GM21367 (cell line): ENCODE measurements around the gene ZNF8.
"Not testable (repeated sequence)": the region's sequence is repeated elsewhere in the genome, so short reads cannot be mapped to it uniquely, and the experiment has no call there.

Source experiments
- ATAC-seq: cut with Tn5 transposase; IDR thresholded peaks from one replicate; pipeline ENCODE4 v1.9.1; 2021; ENCODE audit not compliant: unreplicated experiment

The ZNF8 gene

DNA sequence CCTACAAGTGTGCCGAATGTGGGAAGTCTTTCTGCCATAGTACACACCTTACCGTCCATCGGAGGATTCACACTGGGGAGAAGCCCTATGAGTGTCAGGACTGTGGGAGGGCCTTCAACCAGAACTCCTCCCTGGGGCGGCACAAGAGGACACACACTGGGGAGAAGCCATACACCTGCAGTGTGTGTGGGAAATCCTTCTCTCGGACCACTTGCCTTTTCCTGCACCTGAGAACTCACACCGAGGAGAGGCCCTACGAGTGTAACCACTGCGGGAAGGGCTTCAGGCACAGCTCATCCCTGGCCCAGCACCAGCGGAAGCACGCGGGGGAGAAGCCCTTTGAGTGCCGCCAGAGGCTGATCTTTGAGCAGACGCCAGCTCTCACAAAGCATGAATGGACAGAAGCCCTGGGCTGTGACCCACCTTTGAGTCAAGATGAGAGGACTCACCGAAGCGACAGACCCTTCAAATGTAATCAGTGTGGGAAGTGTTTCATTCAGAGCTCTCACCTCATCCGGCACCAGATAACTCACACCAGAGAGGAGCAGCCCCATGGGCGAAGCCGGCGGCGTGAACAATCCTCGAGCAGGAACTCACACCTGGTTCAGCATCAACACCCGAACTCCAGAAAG, 16.1 kb downstream of the ZNF8 start:
- ATAC-seq = no peak

DNA sequence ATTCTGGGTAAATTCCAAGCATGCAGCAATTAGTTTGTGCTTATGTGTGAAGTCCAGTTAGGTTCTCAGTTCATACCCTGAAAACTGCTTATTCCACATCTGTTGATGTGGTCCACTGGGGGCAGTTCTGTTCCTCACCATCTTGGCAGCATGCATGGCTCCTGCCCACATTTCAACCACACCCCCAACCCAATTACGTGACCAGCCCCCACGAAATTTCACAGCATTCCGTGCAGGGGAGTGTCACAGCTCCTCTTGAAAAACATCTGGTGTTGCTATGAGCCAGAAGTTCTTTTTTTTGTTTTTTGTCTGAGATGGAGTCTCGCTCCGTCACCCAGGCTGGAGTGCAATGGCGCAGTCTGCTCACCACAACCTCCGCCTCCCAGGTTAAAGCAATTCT, 17.3 kb downstream of the ZNF8 start:
- no peak for ATAC-seq

DNA sequence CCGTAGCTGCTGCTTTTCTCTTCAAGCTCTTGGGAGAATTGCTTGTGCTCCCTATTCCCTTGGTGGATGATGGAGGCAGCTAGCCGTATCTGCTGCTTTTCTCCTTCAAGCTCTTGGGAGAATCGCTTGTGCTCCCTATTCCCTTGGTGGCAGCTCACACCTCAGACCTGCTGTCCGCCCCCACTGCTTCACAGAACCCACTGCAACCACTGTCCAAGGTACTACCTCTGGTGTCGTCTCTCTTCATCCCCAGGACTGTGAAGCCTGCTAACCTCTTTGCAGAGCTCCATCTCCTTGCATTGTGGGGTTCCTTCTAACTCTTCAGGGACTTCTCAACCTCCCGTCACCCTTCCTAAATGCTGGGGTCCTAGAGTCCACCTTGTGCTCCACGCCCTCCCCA, 21.9 kb downstream of the ZNF8 start:
- no peak for ATAC-seq

DNA sequence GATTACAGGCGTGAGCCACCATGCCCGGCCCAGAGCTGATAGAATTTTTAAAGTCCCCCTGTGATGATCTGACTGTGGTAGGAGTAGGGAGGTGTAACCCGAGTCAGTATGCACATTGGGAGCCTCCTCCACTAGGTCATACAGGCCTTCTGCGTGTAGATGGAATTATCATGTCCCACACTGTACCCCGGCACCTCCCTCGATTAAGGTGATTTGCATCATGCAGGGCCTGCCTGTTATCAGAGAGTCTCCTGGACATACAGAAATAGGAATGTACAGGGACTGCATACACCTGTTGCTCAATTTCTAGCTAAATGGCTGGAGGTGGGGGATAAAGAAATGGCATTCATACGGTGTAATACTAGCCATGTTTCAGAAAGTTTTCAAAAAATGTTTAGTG, 25.5 kb downstream of the ZNF8 start:
- no peak for ATAC-seq

DNA sequence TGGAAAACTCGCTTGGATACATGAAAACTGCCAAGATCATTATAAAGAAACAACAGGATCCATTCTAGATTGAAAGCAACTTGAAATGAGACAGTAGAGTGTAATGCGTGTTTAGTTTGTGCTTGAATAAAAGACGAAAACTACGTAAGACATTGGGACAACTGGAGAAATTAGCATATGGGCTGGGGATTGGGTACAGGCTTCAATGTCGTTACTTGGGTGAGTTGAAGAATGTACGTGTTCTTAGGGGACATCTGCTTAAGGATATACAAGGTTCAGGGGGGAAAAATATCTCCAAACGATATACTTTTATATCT, 26.0 kb downstream of the ZNF8 start:
- ATAC-seq = no peak

DNA sequence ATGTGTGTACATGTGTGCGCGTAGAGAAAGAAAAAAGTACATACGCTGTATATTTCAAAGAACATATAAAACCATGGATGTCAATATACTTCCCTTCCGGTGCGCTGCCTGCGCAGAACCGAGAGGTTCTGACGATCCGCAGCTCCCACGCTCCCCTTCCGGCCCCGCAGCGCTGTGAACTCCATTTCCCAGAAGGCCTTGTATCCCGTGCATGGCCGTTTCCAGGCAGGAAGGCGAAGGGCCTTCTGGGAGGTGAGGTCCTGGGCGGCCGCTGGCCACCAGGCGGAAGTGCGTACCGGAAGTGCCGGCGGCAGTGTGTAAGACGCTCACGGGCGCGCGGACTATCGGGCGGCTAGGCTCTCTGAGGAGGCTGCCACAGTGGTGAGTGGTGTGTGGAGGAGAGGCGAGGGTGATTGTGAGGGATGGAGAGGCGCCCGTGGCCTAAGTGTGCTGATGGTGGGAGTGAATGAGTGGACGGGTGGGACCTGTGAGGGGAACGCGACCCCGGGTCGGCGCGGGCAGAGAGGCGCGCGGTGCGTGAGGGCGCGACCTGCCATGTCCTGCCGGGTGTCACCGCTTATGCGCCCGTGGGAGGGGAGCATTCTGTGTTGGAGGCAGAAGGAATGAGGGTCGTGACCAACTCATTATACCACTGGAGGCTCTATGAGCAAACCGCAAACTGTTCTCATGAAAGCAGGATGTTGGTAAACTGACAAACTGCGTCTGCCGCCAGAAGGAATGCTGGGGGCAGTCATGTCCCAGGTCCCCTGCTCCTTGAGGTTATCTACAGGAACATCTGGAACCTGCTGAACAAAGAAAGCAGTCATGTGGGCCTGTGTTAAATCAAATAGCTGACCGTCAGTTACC, 26.5 kb downstream of the ZNF8 start, which contains the start of gene ERVK3-1:
Gene ERVK3-1 (plus strand): TSS at position 313 of the 867 bp plus-strand sequence. CDS start 6,792 bp downstream, outside the sequence.
- ATAC-seq = peak; percentile 92

DNA sequence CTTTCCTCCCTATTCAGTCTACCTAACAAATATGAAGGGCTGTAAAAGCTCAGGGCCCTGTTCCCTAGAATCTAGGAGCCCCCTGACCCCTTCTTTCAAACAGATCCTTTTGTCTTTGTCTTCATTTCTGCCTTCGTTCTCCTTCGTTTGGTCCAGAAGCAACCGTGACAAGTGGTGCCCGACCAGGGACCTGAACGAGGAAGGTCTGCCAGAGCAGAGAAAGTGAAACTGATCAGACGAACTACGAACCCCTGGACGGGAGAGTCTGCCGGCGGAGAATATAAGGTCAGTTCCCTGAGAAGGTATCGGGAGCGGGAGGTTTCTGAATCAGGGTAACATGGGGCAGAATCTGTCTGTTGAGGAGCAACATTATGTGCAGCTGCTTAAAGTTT, 27.2 kb downstream of the ZNF8 start:
- ATAC-seq = no peak

DNA sequence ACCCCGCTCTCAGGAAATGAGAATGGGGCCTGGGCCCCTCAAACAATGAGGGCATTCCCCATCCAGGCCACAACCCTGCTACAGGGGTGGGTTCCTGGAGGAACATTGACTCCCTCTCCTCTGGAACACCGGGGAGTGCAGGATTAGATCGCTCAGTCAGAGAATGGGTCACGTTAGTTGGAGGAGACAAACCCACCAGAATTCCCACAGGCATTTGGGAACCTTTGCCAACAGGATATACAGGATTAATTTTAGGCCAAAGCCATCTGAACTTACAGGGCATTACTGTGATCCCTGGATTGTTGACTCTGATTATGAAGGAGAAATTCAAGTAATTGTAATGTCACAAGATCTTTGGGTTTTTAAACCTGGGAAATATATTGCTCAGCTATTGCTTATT, 29.0 kb downstream of the ZNF8 start:
- no peak for ATAC-seq

DNA sequence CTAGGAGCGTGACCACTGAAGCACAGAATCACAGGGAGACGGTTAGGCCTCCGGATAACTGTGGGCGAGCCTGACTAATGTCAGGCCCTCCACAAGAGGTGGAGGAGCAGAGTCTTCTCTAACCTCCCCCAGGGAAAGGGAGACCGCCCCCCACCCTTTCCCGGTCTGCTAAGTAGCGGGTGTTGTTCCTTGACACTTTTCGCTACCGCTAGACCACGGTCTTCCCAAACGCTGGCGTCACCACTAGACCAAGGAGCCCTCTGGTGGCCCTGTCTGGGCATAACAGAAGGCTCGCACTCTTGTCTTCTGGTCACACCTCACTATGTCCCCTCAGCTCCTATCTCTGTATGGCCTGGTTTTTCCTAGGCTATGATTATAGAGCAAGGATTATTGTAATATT, 31.9 kb downstream of the ZNF8 start:
- ATAC-seq = not testable (repeated sequence)

DNA sequence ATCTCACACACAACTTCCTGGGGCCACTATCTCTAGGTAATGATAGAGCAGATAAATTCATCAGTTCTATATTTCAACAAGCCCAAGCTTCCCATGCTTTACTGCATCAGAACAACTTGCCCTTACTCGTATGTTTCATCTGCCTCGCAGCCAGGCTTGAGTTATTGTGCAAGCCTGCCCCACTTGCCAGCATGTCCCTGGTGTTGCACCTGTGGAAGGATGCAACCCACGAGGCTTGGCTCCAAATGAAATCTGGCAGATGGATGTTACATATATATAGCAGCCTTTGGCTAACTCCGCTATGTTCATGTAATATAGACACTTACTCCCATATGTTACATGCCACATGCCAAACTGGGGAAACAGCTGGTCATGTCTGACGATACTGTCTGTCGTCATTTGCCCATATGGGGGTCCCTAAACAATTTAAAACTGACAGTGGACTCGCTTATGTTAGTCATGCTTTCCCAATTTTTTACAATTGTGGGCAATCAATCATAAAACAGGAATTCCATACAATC, 32.6 kb downstream of the ZNF8 start:
- ATAC-seq = no peak

DNA sequence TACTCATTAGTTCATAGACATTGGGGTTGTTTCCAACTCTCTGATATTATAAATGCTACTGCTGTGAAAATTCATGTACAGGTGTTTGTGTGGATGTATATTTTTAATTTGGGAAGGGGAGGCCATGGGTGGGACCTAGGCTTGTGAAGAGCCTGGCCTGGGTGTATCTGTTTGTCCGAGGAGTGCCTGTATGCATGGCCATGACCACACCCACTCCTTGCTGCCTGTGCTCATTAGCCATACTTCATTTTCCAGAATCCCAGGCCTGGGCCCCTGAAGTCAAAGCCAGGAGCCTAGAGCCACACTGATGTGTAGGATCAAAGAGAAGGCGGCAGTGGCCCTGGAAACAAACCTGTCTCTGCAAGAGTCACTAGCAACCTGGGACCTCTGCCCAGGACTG, 36.8 kb downstream of the ZNF8 start:
- no peak for ATAC-seq

DNA sequence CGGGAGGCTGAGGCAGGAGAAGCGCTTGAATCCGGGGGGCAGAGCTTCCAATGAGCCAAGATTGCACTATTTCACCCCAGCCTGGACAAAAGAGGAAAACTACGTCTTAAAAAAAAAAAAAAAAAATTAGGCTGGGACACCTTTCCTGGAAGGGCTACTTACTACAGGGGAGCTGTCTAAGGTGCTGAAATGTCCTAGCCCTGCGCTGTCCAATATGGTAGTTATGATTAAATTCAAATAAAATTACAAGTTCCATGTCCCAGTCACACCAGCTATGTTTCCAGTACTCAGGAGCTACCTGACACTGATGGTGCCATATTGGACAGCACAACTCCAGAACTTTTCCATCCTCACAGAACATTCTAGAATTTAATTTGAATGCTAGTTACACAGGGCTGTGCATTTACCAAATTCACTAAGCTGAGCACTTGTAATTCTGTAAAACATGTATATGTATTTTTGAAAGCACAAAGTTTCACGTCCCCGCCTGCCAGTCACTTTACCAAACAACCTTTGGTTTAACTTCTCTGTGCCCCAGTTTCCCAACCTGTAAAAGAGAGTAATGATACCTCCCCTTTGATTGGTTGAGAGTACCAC, 38.8 kb downstream of the ZNF8 start:
- no peak for ATAC-seq

DNA sequence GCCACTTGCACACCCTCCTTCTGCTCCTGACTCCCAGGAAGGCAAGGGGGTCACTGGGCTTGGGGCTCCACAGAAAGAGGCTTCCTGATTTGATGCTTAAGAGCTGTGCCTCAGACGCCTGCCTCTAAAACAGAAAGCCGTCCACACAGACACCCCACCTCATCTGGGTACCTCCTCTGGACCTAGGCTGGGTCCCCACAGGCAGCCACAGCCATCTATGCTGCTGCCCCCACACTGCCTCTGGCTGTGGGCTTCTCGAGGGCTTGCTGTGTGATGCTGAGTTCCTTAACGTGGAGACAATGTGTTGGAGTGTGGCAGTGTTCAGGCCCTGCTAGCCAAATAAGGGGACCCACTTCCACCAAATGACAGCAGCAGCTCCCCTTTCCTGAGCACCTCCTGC, 39.5 kb downstream of the ZNF8 start:
- ATAC-seq = no peak

DNA sequence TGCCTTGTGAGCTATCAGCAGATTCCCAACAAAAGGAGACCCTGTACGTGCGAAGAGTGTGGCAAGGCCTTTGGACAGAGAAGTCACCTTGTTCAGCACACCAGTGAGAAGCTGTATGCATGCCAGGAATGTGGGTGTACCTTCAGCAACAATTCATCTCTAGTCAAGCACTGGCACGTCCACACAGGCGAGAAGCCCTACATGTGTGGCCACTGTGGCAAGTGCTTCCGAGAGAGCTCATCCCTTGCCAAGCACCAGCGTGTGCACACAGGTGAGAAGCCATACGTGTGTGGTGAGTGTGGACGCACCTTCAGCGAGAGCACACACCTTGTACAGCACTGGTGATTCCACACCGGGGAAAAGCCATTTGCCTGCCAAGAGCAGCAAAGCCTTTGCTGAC, 40.5 kb downstream of the ZNF8 start:
- ATAC-seq = no peak

DNA sequence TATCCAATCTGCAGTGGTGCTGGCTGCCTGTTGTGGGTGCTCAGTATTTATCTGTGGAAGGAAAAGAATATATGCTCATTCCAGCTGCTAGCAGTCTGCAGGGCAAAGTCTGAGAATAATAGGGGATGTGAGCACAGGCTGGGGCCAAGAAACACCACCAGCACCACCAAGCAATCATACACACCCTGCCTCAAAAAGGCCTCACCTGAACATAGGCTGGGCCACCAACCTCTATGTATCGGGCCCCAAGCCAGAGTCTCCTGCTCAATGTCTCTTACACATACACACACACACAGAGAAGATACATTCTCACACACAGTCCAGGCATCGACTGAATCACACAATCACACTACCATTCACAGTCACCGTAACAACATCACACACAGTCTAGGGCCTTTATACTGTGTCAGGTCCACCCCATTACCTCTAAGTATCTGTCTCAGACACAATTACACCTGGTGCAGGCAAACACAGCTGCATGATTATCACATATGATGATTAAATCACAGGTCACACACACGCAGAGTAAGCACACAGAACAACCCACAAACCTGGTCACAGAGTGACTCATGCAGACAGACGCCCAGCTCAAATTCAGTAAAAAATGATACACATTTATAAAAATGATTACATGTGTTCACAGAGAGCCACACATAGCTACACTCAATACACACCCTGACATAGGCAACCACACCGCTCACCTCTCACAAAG, 46.7 kb downstream of the ZNF8 start:
- ATAC-seq = no peak

DNA sequence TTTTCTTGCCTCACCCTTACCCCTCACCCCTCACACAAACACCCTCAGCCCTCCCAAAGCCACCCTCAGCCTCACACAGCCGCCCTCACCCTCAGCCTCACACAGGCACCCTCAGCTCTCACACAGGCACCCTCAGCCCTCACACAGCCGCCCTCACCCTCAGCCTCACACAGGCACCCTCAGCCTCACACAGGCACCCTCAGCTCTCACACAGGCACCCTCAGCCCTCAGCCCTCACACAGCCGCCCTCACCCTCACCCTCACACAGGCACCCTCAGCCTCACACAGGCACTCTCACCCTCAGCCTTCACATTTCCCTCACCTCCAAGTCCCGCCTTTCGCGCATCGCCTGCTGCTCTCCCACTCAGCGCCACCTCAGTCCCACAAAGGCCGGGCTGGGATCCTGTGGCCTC, 47.8 kb downstream of the ZNF8 start:
- no peak for ATAC-seq

DNA sequence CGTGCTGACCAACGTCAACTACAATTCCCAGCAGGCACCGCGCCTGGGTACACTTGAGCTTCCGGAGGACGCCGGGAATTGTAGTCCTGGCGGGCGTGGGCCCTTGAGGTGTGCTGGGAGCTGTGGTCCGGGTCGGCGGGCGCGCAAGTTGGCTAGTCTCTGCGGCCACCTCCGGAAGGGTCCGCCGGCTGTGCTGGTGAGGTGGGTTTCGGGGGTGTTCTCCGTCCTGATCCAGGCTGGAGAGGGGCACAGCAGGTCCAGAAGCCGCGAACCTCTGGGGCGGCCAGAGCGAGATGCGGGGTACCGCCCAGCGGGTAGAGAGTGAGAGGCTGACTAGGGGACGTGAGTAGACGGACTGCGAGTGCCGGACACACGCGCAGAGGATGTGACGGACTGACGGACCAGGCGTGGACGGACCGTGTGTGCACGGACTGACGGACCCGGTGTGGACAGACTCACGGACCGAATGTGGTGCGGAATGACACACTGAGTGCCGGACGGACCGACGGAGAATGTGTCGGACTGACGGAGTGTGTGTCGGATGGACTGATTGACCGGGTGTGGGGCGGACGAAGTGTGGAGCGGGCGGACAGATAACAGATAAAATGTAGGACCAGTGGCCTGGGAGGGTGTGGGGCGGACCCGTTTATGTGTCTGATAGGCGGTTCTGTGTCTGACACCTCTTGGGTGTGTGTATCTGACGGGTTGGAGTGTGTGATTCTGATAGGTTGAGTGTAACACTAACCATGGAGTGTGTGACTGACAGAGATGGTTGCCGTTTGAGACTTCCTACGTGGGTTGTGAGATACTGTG, 48.4 kb downstream of the ZNF8 start, which contains the start of gene ZSCAN22:
Gene ZSCAN22 (plus strand): TSS at position 81 of the 813 bp plus-strand sequence. CDS start 7,809 bp downstream, outside the sequence.
- ATAC-seq = peak; percentile 80

DNA sequence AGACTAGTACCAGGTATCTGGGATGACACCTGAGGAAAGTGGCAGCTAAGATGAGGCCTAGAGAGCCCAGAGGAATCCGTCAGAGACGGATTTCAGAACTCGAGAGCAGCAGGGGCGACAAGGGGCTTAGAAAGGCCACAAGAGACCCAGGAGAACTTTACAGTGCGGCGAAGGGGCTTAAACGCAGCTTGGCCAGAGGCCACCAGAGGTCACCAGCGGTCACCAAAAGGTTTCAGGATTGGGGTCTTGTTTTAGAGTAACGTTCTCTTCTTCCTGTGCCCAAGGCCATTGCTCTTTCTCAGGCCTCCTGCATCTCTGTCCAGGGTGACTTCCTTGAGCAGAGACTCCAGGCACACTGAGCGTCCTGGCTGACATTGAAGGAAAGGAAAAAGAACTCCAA, 50.2 kb downstream of the ZNF8 start:
- no peak for ATAC-seq

DNA sequence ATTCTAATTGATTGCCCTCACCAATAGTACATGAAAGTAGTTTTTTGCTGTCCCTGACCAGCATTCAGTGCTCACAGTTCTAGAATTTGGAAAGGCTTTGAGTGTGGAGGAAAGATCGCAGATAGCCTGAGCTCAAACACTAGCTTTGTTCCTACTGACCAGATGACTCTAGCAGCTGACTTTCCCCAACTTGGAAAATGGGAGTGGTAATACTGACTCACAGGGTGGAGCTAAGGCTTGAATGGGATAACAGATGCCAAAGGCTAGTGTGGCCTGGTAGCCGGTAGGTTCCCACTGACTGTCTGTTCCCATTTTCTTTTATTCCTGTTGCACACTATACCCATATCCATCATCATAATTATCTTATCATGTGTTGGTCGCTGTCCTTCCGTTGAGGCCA, 51.7 kb downstream of the ZNF8 start:
- no peak for ATAC-seq

DNA sequence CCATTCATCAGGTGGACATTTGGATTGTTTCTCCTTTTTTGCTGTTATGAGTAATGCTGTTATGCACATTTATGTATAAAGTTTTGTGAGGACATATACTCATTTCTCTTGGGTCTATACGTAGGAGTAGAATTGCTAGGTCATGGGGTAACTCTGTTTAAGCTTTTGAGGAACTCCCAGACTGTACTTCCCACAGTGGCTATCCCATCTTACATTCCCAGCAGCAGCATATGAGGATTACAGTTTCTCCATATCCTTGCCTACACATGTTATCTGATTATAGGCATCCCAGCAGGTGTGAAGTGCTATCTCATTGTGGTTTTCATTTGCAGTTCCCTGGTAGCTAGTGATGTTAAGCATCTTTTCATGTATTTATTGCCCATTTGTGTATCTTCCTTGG, 53.9 kb downstream of the ZNF8 start:
- ATAC-seq = no peak
